ENCODE data around the gene C1orf216. TPM values are rescaled to one million over a fixed set of nuclear protein-coding genes. Genes with fewer than 3 reads are reported as not detected.
A peak's percentile ranks its signal among the peaks of the same experiment; 100 is the strongest.

C1orf216 gene
- total and polyA plus RNA-seq, 10 donors: 2.7 to 12.6 (median 9.0) TPM

DNA sequence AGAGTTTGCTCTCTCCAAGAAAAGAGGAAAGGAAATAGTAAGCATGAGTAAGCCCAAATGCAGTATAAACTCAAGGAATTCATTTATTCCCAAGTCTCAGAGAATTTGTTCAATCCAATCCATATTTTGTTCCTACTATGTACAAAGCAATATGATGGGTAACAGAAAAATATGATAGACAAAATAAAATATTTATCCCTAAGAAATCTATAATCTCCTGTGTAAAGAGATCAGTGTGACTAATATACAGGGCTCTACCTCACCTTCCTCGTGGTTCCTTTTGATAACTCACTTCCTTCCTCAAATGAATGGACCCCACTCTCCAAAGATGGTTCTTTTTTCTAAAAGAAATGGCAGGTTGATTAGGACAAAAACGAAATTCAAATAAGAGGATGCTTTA lies 43.5 kb upstream of the C1orf216 start:
- Histone ChIP-seq H3K4me1 (no peaks in the 10 kb centered on the region), H3K27ac (no peak overlapping the region), H3K9me3 (no peaks in the 10 kb centered on the region), H3K36me3 (peaks cover 0 to 14% (median 0%) of the 10 kb centered on the region in 6 donors), H3K4me3 (no peak overlapping the region), H3K27me3 (replicated peaks in 1 of 7) (no peaks in the 10 kb centered on the region)
- intact Hi-C loops (cut with DNase I; ENCODE audit: low total_unique reads): no loop called here
- 17 to 23% (median 21%) methylated on average over 2 of the region's 2 CpGs for whole genome bisulfite sequencing, 5 donors
- DNase-seq: no peak
- TF ChIP-seq, protein P1, sequence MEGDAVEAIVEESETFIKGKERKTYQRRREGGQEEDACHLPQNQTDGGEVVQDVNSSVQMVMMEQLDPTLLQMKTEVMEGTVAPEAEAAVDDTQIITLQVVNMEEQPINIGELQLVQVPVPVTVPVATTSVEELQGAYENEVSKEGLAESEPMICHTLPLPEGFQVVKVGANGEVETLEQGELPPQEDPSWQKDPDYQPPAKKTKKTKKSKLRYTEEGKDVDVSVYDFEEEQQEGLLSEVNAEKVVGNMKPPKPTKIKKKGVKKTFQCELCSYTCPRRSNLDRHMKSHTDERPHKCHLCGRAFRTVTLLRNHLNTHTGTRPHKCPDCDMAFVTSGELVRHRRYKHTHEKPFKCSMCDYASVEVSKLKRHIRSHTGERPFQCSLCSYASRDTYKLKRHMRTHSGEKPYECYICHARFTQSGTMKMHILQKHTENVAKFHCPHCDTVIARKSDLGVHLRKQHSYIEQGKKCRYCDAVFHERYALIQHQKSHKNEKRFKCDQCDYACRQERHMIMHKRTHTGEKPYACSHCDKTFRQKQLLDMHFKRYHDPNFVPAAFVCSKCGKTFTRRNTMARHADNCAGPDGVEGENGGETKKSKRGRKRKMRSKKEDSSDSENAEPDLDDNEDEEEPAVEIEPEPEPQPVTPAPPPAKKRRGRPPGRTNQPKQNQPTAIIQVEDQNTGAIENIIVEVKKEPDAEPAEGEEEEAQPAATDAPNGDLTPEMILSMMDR (IDR thresholded peaks at IDR 0.05 in 8 of 11, conservative IDR thresholded peaks at IDR 0.05 in 3 of 11): no peak
- TF ChIP-seq POLR2AphosphoS5 (IDR thresholded peaks at IDR 0.05): no peak
- TF ChIP-seq POLR2A (IDR thresholded peaks at IDR 0.05): no peak

DNA sequence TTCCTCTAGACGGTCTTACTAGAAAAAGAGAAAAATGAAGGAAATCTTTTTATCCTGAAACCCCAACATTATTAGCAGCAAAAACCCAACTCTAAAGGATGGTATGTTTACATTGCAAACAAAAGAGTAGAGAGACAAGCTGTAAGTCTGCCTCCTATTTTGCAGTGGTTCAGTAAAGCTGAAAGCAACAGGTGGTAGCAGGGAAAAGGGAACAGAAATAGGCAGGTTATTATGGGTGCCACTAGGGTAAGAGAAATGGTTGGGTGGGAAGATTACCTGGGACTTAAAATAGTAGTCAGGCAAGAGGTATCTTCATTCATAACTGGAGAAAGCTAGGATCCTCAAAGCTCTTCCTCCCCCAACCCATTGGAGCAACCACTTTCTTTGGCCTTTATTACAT lies 37.4 kb upstream of the C1orf216 start:
- intact Hi-C loops (cut with DNase I; ENCODE audit: low total_unique reads): no loop called here
- WGBS, 5 donors: 91 to 100% (median 96%) methylated on average over 1 of the region's 1 CpG
- TF ChIP-seq POLR2AphosphoS5 (IDR thresholded peaks at IDR 0.05): no peak
- TF ChIP-seq POLR2A (IDR thresholded peaks at IDR 0.05): no peak
- TF ChIP-seq, protein P1 (IDR thresholded peaks at IDR 0.05 in 8 of 11, conservative IDR thresholded peaks at IDR 0.05 in 3 of 11): no peak
- H3K27me3 ChIP-seq (replicated peaks in 1 of 7): no peaks in the 10 kb centered on the region
- no peak overlapping the region for H3K4me3 ChIP-seq
- H3K36me3 ChIP-seq: peaks cover 0 to 14% (median 0%) of the 10 kb centered on the region in 6 donors
- no peaks in the 10 kb centered on the region for H3K4me1 ChIP-seq
- H3K9me3 ChIP-seq: no peaks in the 10 kb centered on the region
- no peak for DNase-seq
- no peak overlapping the region for H3K27ac ChIP-seq

DNA sequence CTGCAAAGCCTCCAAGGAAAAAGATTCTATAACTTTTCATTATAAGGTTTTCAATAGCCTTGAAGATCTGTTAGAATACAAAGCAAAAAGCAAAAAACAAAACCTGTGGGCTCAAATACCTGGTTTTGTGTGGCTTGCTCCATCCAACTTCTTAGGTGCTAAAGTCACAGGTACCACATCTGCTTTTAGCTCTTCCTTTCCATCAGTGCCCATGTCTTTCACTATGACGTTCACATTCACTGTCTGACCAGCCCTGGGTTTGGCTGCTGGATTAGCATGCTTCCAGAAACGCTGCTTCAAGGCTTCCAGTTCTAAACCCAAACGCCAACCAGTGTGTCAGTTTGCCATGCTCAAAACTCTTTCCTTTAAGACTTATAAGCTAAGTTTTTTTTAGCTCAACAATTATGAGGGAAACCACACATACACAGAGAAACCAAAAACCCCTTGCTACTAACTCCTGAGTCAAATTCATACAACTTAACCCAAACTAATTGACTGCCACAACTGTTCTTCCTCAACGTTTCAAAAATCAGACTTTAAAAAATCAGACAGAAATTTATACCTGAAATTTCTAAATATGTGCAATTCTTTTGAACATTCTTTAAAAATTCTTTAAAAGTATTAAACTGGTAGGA lies 35.1 kb upstream of the C1orf216 start:
- no peak overlapping the region for H3K4me3 ChIP-seq
- H3K36me3 ChIP-seq: peaks cover 0 to 6% (median 0%) of the 10 kb centered on the region in 6 donors
- 70 to 87% (median 84%) methylated on average over 4 of the region's 4 CpGs for whole genome bisulfite sequencing, 5 donors
- DNase-seq: no peak
- intact Hi-C loops (cut with DNase I; ENCODE audit: low total_unique reads): no loop called here
- no peaks in the 10 kb centered on the region for H3K27me3 ChIP-seq (replicated peaks in 1 of 7)
- H3K4me1 ChIP-seq: no peaks in the 10 kb centered on the region
- no peak overlapping the region for H3K27ac ChIP-seq
- TF ChIP-seq, protein P1 (IDR thresholded peaks at IDR 0.05 in 8 of 11, conservative IDR thresholded peaks at IDR 0.05 in 3 of 11): no peak
- TF ChIP-seq POLR2AphosphoS5 (IDR thresholded peaks at IDR 0.05): no peak
- no peak for TF ChIP-seq POLR2A (IDR thresholded peaks at IDR 0.05)
- no peaks in the 10 kb centered on the region for H3K9me3 ChIP-seq

DNA sequence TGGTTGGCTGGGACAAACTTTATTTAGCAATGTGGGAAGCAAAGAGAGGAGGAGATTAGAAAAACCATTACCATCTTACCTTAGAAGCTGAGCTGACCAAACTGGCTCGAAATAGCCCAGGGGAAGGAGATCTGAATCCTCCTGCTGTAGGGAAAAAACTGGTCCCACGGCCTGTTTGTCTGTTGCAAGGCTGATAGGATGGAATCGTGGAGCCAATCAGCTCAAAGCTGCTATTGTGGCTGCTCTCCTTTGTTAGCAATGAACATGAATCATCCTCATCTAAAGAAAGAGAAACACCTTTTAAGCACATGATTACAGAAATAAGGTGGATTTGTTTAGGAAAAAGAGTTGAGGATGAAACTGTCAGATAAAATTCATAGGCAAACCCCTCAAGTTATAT lies 29.6 kb upstream of the C1orf216 start:
- H3K9me3 ChIP-seq: no peaks in the 10 kb centered on the region
- H3K27me3 ChIP-seq (replicated peaks in 1 of 7): no peaks in the 10 kb centered on the region
- 75 to 91% (median 84%) methylated on average over 3 of the region's 3 CpGs for WGBS, 5 donors
- peak overlapping the region in 3 of 8 donors; percentile 0 to 40 (median 40) for H3K27ac ChIP-seq
- TF ChIP-seq POLR2AphosphoS5 (IDR thresholded peaks at IDR 0.05): no peak
- no peak for TF ChIP-seq POLR2A (IDR thresholded peaks at IDR 0.05)
- TF ChIP-seq, protein P1 (IDR thresholded peaks at IDR 0.05 in 8 of 11, conservative IDR thresholded peaks at IDR 0.05 in 3 of 11): no peak
- peak overlapping the region in 1 of 8 donors; percentile 47 for H3K4me3 ChIP-seq
- intact Hi-C loops (cut with DNase I; ENCODE audit: low total_unique reads): no loop called here
- DNase-seq: no peak
- no peaks in the 10 kb centered on the region for H3K4me1 ChIP-seq
- H3K36me3 ChIP-seq: peaks cover 0 to 58% (median 0%) of the 10 kb centered on the region in 6 donors
